Neuronal stem cell (in vitro differentiated cells): ENCODE data around the gene APC2.
A peak's percentile ranks its signal among the peaks of the same experiment; 100 is the strongest.
"Not testable (repeated sequence)": the region's sequence is repeated elsewhere in the genome, so short reads cannot be mapped to it uniquely, and the experiment has no call there.

ENCODE experiments used
- DNase-seq: peaks from one replicate; pipeline ENCODE4 v3.0.0-alpha.2; 2013; ENCODE audit warnings: low spot score
- H2AFZ ChIP-seq: one replicate; pipeline ENCODE4 v1.6.1; 2013; ENCODE audit warnings: mild to moderate bottlenecking, low read length, inconsistent platforms
- H2AK5ac ChIP-seq: 2 replicates; pipeline ENCODE4 v1.6.1; 2013; ENCODE audit warnings: low read depth, mild to moderate bottlenecking, inconsistent platforms, low read length, moderate library complexity, mixed read lengths
- H2BK120ac ChIP-seq: 2 replicates; pipeline ENCODE4 v1.6.1; 2013; ENCODE audit warnings: low read depth, mild to moderate bottlenecking, inconsistent platforms, low read length, moderate library complexity, mixed read lengths
- H2BK12ac ChIP-seq: one replicate; pipeline ENCODE4 v1.6.1; 2013; ENCODE audit warnings: low read length, inconsistent platforms
- H2BK15ac ChIP-seq: 2 replicates; pipeline ENCODE4 v1.6.1; 2013; ENCODE audit warnings: mild to moderate bottlenecking, low read length, inconsistent platforms, mixed read lengths
- H2BK5ac ChIP-seq: one replicate; pipeline ENCODE4 v1.6.1; 2013; ENCODE audit warnings: inconsistent platforms, mild to moderate bottlenecking, low read length, moderate library complexity
- H3K14ac ChIP-seq: one replicate; pipeline ENCODE4 v1.6.1; 2013; ENCODE audit warnings: low read length, inconsistent platforms
- H3K18ac ChIP-seq: 2 replicates; pipeline ENCODE4 v1.6.1; 2013; ENCODE audit warnings: low read length, inconsistent platforms
- H3K23ac ChIP-seq: 2 replicates; pipeline ENCODE4 v1.6.1; 2013; ENCODE audit warnings: low read depth, mild to moderate bottlenecking, mixed read lengths, low read length, inconsistent platforms; ENCODE audit not compliant: poor library complexity
- H3K27ac ChIP-seq: replicated peaks from 3 replicates; pipeline ENCODE4 v1.5.1; 2013; ENCODE audit warnings: low read length, inconsistent platforms
- H3K27me3 ChIP-seq, 3 experiments: 2 replicates each; pipeline ENCODE4 v1.6.1; 2013; ENCODE audit warnings: low read length in 3 of 3, mild to moderate bottlenecking in 2 of 3, inconsistent platforms in 1 of 3, low read depth in 1 of 3, mixed read lengths in 1 of 3, moderate library complexity in 1 of 3; ENCODE audit not compliant: control insufficient read depth in 3 of 3, insufficient read depth in 3 of 3
- H3K36me3 ChIP-seq, 2 donors: replicated peaks in 1 of 2; 2 replicates each; pipeline ENCODE4 v1.6.1; 2013; ENCODE audit warnings: low read length in 2 of 2; ENCODE audit not compliant: control insufficient read depth in 2 of 2, insufficient read depth in 2 of 2
- H3K4ac ChIP-seq: 2 replicates; pipeline ENCODE4 v1.6.1; 2013; ENCODE audit warnings: inconsistent platforms, mild to moderate bottlenecking, low read length, moderate library complexity
- H3K4me1 ChIP-seq, 2 donors: 1 replicate in 1 of 2; 2 replicates in 1 of 2; pipeline ENCODE4 v1.6.1; 2013; ENCODE audit warnings: low read length in 2 of 2, low read depth in 1 of 2; ENCODE audit not compliant: control insufficient read depth in 2 of 2, insufficient read depth in 1 of 2
- H3K4me2 ChIP-seq: one replicate; pipeline ENCODE4 v1.6.1; 2013; ENCODE audit warnings: mild to moderate bottlenecking, low read length, inconsistent platforms; ENCODE audit not compliant: insufficient read depth, poor library complexity, severe bottlenecking
- H3K4me3 ChIP-seq, 2 donors: 2 replicates each; pipeline ENCODE4 v1.5.1; 2013; ENCODE audit warnings: low read length in 2 of 2, mild to moderate bottlenecking in 2 of 2, inconsistent platforms in 1 of 2, moderate library complexity in 1 of 2
- H3K79me1 ChIP-seq: one replicate; pipeline ENCODE4 v1.6.1; 2013; ENCODE audit warnings: low read depth, mild to moderate bottlenecking, inconsistent platforms, low read length, moderate library complexity
- H3K9ac ChIP-seq: one replicate; pipeline ENCODE4 v1.6.1; 2013; ENCODE audit warnings: mild to moderate bottlenecking, low read depth, low read length, inconsistent platforms; ENCODE audit not compliant: poor library complexity
- H3K9me3 ChIP-seq, 2 donors: replicated peaks in 1 of 2; 2 replicates each; pipeline versions ENCODE3 to v1.6.1; 2013; ENCODE audit warnings: low read length in 2 of 2, mild to moderate bottlenecking in 2 of 2, inconsistent platforms in 1 of 2, low read depth in 1 of 2, mixed read lengths in 1 of 2, moderate library complexity in 1 of 2; ENCODE audit not compliant: control insufficient read depth in 2 of 2, insufficient read depth in 1 of 2
- H4K8ac ChIP-seq: one replicate; pipeline ENCODE4 v1.6.1; 2013; ENCODE audit warnings: low read depth, mild to moderate bottlenecking, inconsistent platforms, low read length, moderate library complexity
- H4K91ac ChIP-seq: one replicate; pipeline ENCODE4 v1.6.1; 2013; ENCODE audit warnings: low read length, low read depth, mild to moderate bottlenecking, inconsistent platforms; ENCODE audit not compliant: poor library complexity
- WGBS, 2 donors: extraction: QIAGEN DNeasy Blood & Tissue Kit; methylation state at CpG; one replicate each; pipeline ENCODE4 v1.1.7; 2013; ENCODE audit warnings: missing lambda C conversion rate in 2 of 2, mixed read lengths in 1 of 2; ENCODE audit not compliant: insufficient read length in 2 of 2, insufficient replicate concordance in 1 of 2; ENCODE audit errors: extremely low coverage in 2 of 2; 5-methylcytosine and 5-hydroxymethylcytosine counted together

The APC2 gene

GRCh38 chr19:1519802-1520201 is 69.9 kb downstream of the APC2 start:
- H3K9ac ChIP-seq, H3K23ac ChIP-seq, H3K4me2 ChIP-seq, H2AFZ ChIP-seq, H3K79me1 ChIP-seq, H2BK12ac ChIP-seq, H2BK5ac ChIP-seq, H3K4ac ChIP-seq, H4K91ac ChIP-seq, H3K27ac ChIP-seq, H3K9me3 ChIP-seq, H2BK15ac ChIP-seq, H3K36me3 ChIP-seq, DNase-seq, H3K4me1 ChIP-seq, H2BK120ac ChIP-seq: not testable (repeated sequence)
- Histone ChIP-seq H4K8ac (peak overlapping the region; percentile 96), H3K14ac (peak overlapping the region; percentile 56), H2AK5ac (peak overlapping the region; percentile 75), H3K4me3 (peak overlapping the region in 1 of 2 donors; percentile 52), H3K18ac (peak overlapping the region; percentile 76), H3K27me3 (peaks cover 7 to 66% (median 22%) of the 10 kb centered on the region in 3 experiments)
- WGBS, 2 donors = no CpG with 5 or more reads among the region's 8 CpGs

- Histone ChIP-seq H3K79me1 (peaks cover 2% of the 10 kb centered on the region), H2BK120ac (no peak overlapping the region), H2BK12ac (peak overlapping the region; percentile 73), H2BK15ac (peak overlapping the region; percentile 26), H3K4me2 (no peak overlapping the region), H4K91ac (no peak overlapping the region), H4K8ac (peak overlapping the region; percentile 96), H3K23ac (no peak overlapping the region), H3K4me1 (peaks cover 4 to 6% of the 10 kb centered on the region in 2 donors), H3K27ac (no peak overlapping the region), H3K4me3 (peak overlapping the region in 1 of 2 donors; percentile 52), H3K4ac (no peak overlapping the region), H2AFZ (no peak overlapping the region), H3K27me3 (peaks cover 8 to 66% (median 27%) of the 10 kb centered on the region in 3 experiments), H3K18ac (peak overlapping the region; percentile 76), H2BK5ac (no peak overlapping the region), H3K9ac (peak overlapping the region; percentile 44), H2AK5ac (peak overlapping the region; percentile 75), H3K14ac (peak overlapping the region; percentile 56), H3K9me3 (peaks cover 0 to 5% of the 10 kb centered on the region in 2 donors), H3K36me3 (no peaks in the 10 kb centered on the region)
- no peak for DNase-seq
- no CpG with 5 or more reads among the region's 17 CpGs for WGBS, 2 donors
Measured at GRCh38 chr19:1520203-1520780, 70.4 kb downstream of the APC2 start.

GRCh38 chr19:1521636-1522035 is 71.7 kb downstream of the APC2 start:
- Histone ChIP-seq H3K9me3 (peaks cover 0 to 5% of the 10 kb centered on the region in 2 donors), H3K79me1 (peaks cover 2% of the 10 kb centered on the region), H2BK12ac (peak overlapping the region; percentile 22), H2BK5ac (peak overlapping the region; percentile 29), H3K27ac (no peak overlapping the region), H3K36me3 (no peaks in the 10 kb centered on the region), H4K91ac (no peak overlapping the region), H3K18ac (peak overlapping the region; percentile 17), H2AFZ (no peak overlapping the region), H3K23ac (peak overlapping the region; percentile 52), H3K27me3 (peaks cover 8 to 64% (median 33%) of the 10 kb centered on the region in 3 experiments), H3K9ac (peak overlapping the region; percentile 21), H4K8ac (no peak overlapping the region), H2BK15ac (no peak overlapping the region), H3K14ac (peak overlapping the region; percentile 2), H2AK5ac (peak overlapping the region; percentile 24), H2BK120ac (no peak overlapping the region), H3K4me3 (no peak overlapping the region), H3K4ac (no peak overlapping the region), H3K4me2 (no peak overlapping the region), H3K4me1 (peaks cover 4 to 6% of the 10 kb centered on the region in 2 donors)
- DNase-seq = no peak
- no CpG with 5 or more reads among the region's 14 CpGs for WGBS, 2 donors

- Histone ChIP-seq H4K8ac (no peak overlapping the region), H2AK5ac (peak overlapping the region; percentile 24), H3K36me3 (no peaks in the 10 kb centered on the region), H3K27me3 (peaks cover 8 to 62% (median 33%) of the 10 kb centered on the region in 3 experiments), H2BK120ac (no peak overlapping the region), H3K14ac (no peak overlapping the region), H4K91ac (no peak overlapping the region), H3K9me3 (peaks cover 0 to 5% of the 10 kb centered on the region in 2 donors), H3K4ac (no peak overlapping the region), H2BK15ac (no peak overlapping the region), H3K4me2 (no peak overlapping the region), H3K9ac (no peak overlapping the region), H2BK12ac (no peak overlapping the region), H3K18ac (no peak overlapping the region), H3K4me3 (no peak overlapping the region), H3K4me1 (peaks cover 4 to 6% of the 10 kb centered on the region in 2 donors), H3K79me1 (peaks cover 2% of the 10 kb centered on the region), H3K27ac (no peak overlapping the region), H2AFZ (no peak overlapping the region), H2BK5ac (peak overlapping the region; percentile 29), H3K23ac (peak overlapping the region; percentile 52)
- no CpG with 5 or more reads among the region's 10 CpGs for WGBS, 2 donors
- DNase-seq = no peak
Measured at GRCh38 chr19:1522061-1522460, 72.1 kb downstream of the APC2 start.
